ENCODE measurements around the gene CATSPERD. TPM values are rescaled to one million over a fixed set of nuclear protein-coding genes. Genes with fewer than 3 reads are reported as not detected.

CATSPERD gene
- total and polyA plus RNA-seq, 4 donors: not detected

- TF ChIP-seq JUND (IDR thresholded peaks at IDR 0.05) (peak; percentile 51 to 70), RAD21 (IDR thresholded peaks at IDR 0.05) (peak; percentile 45 to 52), HNF4A (conservative IDR thresholded peaks at IDR 0.05) (peak; percentile 79 to 87), FOXA2 (IDR thresholded peaks at IDR 0.05) (peak; percentile 31), YY1 (IDR thresholded peaks at IDR 0.05) (no peak), NR2F2 (IDR thresholded peaks at IDR 0.05) (peak; percentile 98), FOXA1 (IDR thresholded peaks at IDR 0.05) (peak; percentile 14), HNF4G (IDR thresholded peaks at IDR 0.05) (peak; percentile 47), SP1 (IDR thresholded peaks at IDR 0.05) (peak; percentile 92), TAF1 (conservative IDR thresholded peaks at IDR 0.05) (no peak), ATF3 (IDR thresholded peaks at IDR 0.05) (peak; percentile 53), RXRA (IDR thresholded peaks at IDR 0.05) (peak; percentile 98 to 99), EGR1 (IDR thresholded peaks at IDR 0.05; ENCODE audit: low read depth in 2 of 2) (peak; percentile 45 to 85), GABPA (IDR thresholded peaks at IDR 0.05 in 1 of 2, conservative IDR thresholded peaks at IDR 0.05 in 1 of 2) (peak in 1 of 2 donors; percentile 31)
- TF ChIP-seq, protein P1, sequence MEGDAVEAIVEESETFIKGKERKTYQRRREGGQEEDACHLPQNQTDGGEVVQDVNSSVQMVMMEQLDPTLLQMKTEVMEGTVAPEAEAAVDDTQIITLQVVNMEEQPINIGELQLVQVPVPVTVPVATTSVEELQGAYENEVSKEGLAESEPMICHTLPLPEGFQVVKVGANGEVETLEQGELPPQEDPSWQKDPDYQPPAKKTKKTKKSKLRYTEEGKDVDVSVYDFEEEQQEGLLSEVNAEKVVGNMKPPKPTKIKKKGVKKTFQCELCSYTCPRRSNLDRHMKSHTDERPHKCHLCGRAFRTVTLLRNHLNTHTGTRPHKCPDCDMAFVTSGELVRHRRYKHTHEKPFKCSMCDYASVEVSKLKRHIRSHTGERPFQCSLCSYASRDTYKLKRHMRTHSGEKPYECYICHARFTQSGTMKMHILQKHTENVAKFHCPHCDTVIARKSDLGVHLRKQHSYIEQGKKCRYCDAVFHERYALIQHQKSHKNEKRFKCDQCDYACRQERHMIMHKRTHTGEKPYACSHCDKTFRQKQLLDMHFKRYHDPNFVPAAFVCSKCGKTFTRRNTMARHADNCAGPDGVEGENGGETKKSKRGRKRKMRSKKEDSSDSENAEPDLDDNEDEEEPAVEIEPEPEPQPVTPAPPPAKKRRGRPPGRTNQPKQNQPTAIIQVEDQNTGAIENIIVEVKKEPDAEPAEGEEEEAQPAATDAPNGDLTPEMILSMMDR (IDR thresholded peaks at IDR 0.05; ENCODE audit: low read depth, low read length, missing input control): no peak
- TF ChIP-seq, protein P2, sequence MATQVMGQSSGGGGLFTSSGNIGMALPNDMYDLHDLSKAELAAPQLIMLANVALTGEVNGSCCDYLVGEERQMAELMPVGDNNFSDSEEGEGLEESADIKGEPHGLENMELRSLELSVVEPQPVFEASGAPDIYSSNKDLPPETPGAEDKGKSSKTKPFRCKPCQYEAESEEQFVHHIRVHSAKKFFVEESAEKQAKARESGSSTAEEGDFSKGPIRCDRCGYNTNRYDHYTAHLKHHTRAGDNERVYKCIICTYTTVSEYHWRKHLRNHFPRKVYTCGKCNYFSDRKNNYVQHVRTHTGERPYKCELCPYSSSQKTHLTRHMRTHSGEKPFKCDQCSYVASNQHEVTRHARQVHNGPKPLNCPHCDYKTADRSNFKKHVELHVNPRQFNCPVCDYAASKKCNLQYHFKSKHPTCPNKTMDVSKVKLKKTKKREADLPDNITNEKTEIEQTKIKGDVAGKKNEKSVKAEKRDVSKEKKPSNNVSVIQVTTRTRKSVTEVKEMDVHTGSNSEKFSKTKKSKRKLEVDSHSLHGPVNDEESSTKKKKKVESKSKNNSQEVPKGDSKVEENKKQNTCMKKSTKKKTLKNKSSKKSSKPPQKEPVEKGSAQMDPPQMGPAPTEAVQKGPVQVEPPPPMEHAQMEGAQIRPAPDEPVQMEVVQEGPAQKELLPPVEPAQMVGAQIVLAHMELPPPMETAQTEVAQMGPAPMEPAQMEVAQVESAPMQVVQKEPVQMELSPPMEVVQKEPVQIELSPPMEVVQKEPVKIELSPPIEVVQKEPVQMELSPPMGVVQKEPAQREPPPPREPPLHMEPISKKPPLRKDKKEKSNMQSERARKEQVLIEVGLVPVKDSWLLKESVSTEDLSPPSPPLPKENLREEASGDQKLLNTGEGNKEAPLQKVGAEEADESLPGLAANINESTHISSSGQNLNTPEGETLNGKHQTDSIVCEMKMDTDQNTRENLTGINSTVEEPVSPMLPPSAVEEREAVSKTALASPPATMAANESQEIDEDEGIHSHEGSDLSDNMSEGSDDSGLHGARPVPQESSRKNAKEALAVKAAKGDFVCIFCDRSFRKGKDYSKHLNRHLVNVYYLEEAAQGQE (IDR thresholded peaks at IDR 0.05): peak; percentile 52
- TF ChIP-seq, protein P3, sequence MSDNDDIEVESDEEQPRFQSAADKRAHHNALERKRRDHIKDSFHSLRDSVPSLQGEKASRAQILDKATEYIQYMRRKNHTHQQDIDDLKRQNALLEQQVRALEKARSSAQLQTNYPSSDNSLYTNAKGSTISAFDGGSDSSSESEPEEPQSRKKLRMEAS (IDR thresholded peaks at IDR 0.05): peak; percentile 97
- TF ChIP-seq, protein P4, sequence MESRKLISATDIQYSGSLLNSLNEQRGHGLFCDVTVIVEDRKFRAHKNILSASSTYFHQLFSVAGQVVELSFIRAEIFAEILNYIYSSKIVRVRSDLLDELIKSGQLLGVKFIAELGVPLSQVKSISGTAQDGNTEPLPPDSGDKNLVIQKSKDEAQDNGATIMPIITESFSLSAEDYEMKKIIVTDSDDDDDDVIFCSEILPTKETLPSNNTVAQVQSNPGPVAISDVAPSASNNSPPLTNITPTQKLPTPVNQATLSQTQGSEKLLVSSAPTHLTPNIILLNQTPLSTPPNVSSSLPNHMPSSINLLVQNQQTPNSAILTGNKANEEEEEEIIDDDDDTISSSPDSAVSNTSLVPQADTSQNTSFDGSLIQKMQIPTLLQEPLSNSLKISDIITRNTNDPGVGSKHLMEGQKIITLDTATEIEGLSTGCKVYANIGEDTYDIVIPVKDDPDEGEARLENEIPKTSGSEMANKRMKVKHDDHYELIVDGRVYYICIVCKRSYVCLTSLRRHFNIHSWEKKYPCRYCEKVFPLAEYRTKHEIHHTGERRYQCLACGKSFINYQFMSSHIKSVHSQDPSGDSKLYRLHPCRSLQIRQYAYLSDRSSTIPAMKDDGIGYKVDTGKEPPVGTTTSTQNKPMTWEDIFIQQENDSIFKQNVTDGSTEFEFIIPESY (IDR thresholded peaks at IDR 0.05): peak; percentile 83
- Histone ChIP-seq H3K4me1 (ENCODE audit: control insufficient read depth in 4 of 4, insufficient read depth in 4 of 4, low read length in 3 of 4) (peaks cover 28 to 50% (median 40%) of the 10 kb centered on the region in 4 donors), H3K27ac (ENCODE audit: low read depth in 1 of 2, low read length in 2 of 2) (peak overlapping the region; percentile 62 to 71), H3K9ac (ENCODE audit: low read depth in 1 of 2, low read length in 2 of 2) (no peak overlapping the region), H3K36me3 (ENCODE audit: control insufficient read depth in 4 of 4, insufficient read depth in 3 of 4, low read depth in 1 of 4, low read length in 3 of 4) (no peaks in the 10 kb centered on the region), H3K4me3 (ENCODE audit: low read depth in 1 of 3, low read length in 3 of 3) (no peak overlapping the region), H3K27me3 (ENCODE audit: control insufficient read depth in 4 of 4, insufficient read depth in 4 of 4, low read length in 3 of 4) (no peaks in the 10 kb centered on the region), H3K9me3 (ENCODE audit: control insufficient read depth in 4 of 4, low read length in 3 of 4) (no peaks in the 10 kb centered on the region)
- 39% methylated on average over 17 of the region's 17 CpGs for WGBS
- no peak for DNase-seq (ENCODE audit: low spot score)
Measured at GRCh38 chr19:5800361-5801270, 80.2 kb downstream of the CATSPERD start.

All from liver (tissue), 9 donors.